Astrocyte (in vitro differentiated cells and primary cell): ENCODE data around the gene TTC24.

ENCODE experiments used
- CTCF ChIP-seq: IDR thresholded peaks from 2 replicates; pipeline ENCODE4 v1.5.1; 2011; ENCODE audit warnings: low read depth, mild to moderate bottlenecking, inconsistent platforms, low read length, moderate library complexity; ENCODE audit not compliant: insufficient read depth
- EZH2 ChIP-seq: IDR thresholded peaks from 2 replicates; pipeline ENCODE4 v1.6.1; 2012; ENCODE audit warnings: mild to moderate bottlenecking, low read length, inconsistent platforms; ENCODE audit not compliant: insufficient read depth

GRCh38 chr1:156547434-156547833, 32.1 kb upstream of the TTC24 start:
- TF ChIP-seq CTCF: no peak
- no peak for TF ChIP-seq EZH2
